Choroid plexus epithelial cell (primary cell): ENCODE measurements around the gene ING5.
"Not testable (repeated sequence)": the region's sequence is repeated elsewhere in the genome, so short reads cannot be mapped to it uniquely, and the experiment has no call there.

Experiments
- DNase-seq: peaks from one replicate; pipeline ENCODE4 v3.0.0-alpha.2; 2010; ENCODE audit warnings: low read depth
- H3K4me3 ChIP-seq: 2 replicates; pipeline ENCODE4 v1.5.1; 2011; ENCODE audit warnings: low read depth, mild to moderate bottlenecking, control low read depth, low read length, moderate library complexity
- TF ChIP-seq, protein P1 (sequence below): conservative IDR thresholded peaks from 2 replicates; pipeline ENCODE4 v1.5.1; 2011; ENCODE audit warnings: low read depth, mild to moderate bottlenecking, control low read depth, inconsistent platforms, low read length, moderate library complexity

Gene ING5

DNA sequence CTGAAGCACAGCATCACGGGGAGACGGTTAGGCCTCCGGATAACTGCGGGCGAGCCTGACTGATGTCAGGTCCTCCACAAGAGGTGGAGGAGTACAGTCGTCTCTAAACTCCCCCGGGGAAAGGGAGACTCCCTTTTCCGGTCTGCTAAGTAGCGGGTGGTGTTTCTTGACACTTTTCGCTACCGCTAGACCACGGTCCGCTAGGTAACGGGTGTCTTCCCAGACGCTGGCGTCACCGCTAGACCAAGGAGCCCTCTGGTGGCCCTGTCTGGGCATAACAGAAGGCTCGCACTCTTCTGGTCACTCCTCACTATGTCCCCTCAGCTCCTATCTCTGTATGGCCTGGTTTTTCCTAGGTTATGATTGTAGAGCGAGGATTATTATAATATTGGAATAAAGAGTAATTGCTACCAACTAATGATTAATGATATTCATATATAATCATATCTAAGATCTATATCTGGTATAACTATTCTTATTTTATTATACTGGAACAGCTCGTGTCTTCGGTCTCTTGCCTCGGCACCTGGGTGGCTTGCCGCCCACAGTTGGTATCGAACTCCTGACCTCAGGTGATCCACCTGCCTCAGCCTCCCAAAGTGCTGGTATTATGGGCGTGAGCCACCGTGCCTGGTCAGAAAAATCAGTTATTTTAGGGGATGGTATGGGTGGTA is 30.8 kb downstream of the ING5 start:
- H3K4me3 ChIP-seq, result not testable (repeated sequence)
- peak; percentile 46 for DNase-seq

DNA sequence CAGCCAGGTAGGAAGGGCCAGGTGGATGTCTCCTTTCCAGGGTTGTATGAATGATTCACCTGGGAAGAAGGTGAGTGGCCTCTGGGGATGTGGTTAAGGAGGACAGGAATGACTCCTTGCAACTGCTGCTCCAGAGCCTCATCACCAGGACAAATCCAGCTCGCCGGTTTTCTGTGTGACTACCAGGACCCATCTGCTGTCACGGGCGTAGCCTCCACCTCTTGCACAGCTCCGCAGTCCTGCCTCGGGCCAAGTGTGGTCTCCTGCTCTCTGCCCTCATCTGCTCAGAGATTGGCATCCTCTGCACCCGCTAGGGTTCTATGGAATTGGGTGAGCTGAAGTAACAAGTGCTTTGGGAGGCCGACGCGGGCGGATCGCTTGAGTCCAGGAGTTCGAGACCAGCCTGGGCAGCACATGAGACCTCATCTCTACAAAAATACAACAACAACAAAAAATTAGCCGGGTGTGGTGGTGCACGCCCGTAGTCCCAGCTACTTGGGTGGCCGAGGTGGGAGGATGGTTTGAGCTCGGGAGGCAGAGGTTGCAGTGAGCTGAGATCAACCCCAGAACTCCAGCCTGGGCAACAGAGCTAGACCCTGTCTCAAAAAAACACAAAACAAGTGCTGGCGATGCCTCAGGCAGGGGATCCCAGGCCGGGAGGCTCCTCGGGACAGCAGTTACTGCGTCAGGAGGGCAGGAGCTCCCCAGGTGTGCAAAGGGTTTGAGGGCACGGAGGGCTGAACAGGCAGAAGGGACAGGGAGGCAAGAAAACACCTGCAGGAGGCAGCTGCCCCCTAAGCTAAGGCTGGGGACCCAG is 31.8 kb downstream of the ING5 start:
- DNase-seq, result no peak
- H3K4me3 ChIP-seq, result peak overlapping the region; percentile 82
- TF ChIP-seq, protein P1, sequence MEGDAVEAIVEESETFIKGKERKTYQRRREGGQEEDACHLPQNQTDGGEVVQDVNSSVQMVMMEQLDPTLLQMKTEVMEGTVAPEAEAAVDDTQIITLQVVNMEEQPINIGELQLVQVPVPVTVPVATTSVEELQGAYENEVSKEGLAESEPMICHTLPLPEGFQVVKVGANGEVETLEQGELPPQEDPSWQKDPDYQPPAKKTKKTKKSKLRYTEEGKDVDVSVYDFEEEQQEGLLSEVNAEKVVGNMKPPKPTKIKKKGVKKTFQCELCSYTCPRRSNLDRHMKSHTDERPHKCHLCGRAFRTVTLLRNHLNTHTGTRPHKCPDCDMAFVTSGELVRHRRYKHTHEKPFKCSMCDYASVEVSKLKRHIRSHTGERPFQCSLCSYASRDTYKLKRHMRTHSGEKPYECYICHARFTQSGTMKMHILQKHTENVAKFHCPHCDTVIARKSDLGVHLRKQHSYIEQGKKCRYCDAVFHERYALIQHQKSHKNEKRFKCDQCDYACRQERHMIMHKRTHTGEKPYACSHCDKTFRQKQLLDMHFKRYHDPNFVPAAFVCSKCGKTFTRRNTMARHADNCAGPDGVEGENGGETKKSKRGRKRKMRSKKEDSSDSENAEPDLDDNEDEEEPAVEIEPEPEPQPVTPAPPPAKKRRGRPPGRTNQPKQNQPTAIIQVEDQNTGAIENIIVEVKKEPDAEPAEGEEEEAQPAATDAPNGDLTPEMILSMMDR, result no peak

More for the DNA sequence above, 30.8 kb downstream of the ING5 start:
- TF ChIP-seq, protein P1, result peak; percentile 43

DNA sequence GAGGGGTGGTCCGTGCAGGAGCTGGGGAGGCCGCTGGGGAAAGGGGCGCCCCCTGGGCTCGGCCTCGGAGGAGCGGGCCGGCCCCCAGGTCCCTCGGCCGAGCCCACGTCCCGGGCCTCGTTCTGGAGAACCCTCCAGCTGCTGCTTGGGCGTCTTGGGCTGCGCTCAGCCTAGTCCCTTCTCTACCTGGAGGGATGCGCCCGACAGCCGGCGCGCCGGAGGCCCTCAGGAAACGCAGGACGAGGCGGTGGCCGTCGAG is 32.3 kb downstream of the ING5 start:
- peak overlapping the region; percentile 82 for H3K4me3 ChIP-seq

DNA sequence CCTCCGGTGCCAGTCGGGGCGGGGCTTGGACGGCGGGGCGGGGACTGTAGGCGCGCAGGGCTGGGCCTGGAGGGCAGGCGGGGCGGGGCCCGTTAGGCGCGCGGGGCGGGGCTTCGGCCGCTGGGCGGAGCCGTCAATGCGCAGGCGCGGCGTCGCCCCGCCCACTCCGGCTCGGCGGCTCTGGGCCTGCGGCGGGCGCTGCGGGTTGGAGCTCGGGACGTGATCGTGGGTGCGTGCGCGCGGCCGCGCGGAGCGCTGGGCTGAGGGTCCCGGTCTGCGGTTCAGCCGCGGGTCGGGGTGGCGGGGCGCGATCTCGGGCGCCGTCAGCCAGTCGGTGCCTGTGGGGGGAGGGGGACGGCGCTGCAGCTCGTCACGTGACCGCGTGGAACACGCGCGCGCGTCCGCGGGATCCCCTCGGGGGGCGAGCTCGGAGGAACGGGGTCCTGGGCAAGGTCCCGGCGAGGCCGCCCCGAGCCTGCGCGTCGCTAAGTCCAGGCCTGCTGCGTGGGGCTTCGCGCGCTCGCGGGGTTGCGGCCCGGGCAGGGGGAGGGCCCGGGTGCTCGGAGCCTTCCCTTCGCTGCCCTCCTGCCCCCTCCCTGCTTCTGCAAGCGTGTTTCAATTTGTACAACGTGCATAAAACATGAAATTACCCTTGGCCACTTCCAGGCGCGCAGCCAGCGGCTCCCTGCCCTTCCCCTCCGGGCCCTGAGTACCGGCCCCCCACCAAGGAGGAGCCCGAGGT is 32.8 kb downstream of the ING5 start, which contains the start of gene D2HGDH:
D2HGDH (plus strand) TSS at position 164 of the 742 bp plus-strand sequence. CDS start 595 bp downstream, outside the sequence.
- DNase-seq, result peak; percentile 84
- peak within 1 kb of the TSS; percentile 82 for H3K4me3 ChIP-seq
- TF ChIP-seq, protein P1, result no peak

More for the DNA sequence above, 32.3 kb downstream of the ING5 start:
- TF ChIP-seq, protein P1, result no peak
- DNase-seq, result no peak

DNA sequence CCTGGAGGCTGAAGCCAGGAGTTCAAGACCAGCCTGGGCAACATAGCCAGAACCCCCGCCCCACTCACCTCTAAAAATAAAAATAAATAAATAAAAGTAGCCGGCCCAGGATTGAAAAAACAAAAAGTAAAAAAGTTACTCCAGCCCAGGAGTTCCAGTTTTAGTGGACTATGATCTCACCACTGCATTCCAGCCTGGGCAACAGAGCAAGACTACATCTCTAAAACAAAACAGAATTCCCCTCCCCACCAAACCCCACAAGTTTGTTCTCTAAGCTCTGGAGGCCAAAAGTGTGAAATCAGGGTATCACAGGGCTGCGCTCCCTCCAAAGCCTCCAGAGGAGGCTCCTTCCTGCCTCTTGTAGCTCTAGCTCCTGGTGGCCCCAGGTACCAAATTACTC is 34.3 kb downstream of the ING5 start:
- no peak overlapping the region for H3K4me3 ChIP-seq
- DNase-seq, result no peak
- TF ChIP-seq, protein P1, result no peak

DNA sequence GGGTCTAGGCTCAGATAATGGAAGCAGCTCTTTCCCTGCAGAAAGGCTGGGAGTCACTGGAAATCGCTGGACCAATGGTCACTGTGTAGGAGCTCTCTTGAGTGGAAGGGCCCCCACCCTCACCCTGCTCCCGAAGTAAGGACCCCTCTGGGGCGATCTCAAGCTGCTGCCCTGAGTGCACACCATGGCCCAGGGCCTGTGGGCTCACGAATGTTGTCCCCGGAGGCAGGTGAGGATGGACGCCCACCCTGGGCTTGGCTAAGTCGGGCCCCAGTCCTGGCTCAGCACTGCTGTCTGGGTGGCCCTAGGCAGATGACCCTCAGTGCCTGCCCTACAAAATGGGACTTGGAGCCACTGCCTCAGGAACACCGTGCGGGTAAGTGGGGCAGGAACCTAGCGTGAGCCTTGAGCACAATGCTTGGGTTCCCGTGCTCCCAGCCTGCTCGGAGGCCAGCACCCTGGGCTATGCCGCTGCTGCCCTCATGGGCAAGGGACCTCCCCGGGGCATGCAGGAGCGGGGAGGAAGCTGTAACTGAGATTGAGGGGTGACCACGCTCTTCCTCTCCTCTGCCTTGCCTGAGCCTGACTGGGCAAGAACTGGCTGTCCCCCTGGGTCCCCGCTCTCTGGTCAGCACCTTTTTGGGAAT is 36.3 kb downstream of the ING5 start:
- H3K4me3 ChIP-seq, result no peak overlapping the region
- DNase-seq, result no peak
- TF ChIP-seq, protein P1, result no peak
